ENCODE results near the gene MYOD1.

GRCh38 chr11:17718510-17718962 is 835 bp upstream of the MYOD1 start:
- no peak for TF ChIP-seq CTCF (IDR thresholded peaks at IDR 0.05; ENCODE audit: low read length)
- TF ChIP-seq EZH2 (optimal IDR thresholded peaks at IDR 0.05; ENCODE audit: low read depth, low read length), result no peak
- TF ChIP-seq EZH2phosphoT487 (IDR thresholded peaks at IDR 0.05; ENCODE audit: low read length), result no peak
